GM21390 (cell line): ENCODE measurements around the gene RPUSD3.
"Not testable (repeated sequence)": the region's sequence is repeated elsewhere in the genome, so short reads cannot be mapped to it uniquely, and the experiment has no call there.

ENCODE experiments used
- ATAC-seq: cut with Tn5 transposase; IDR thresholded peaks from one replicate; pipeline ENCODE4 v1.9.1; 2021; ENCODE audit not compliant: unreplicated experiment

The RPUSD3 gene

GRCh38 chr3:9843715-9844438, at the start of gene RPUSD3:
TSS of gene RPUSD3 (minus strand) at chr3:9844008. CDS start at chr3:9843990, 18 bp downstream.
- ATAC-seq = peak; percentile 98

GRCh38 chr3:9891072-9891622, 47.3 kb upstream of the RPUSD3 start:
- ATAC-seq = no peak

- peak; percentile 83 for ATAC-seq
Measured at GRCh38 chr3:9890249-9891071, 46.7 kb upstream of the RPUSD3 start, which contains the start of gene JAGN1. TSS of gene JAGN1 (plus strand) at chr3:9890610. CDS start at chr3:9890723, 113 bp downstream.

GRCh38 chr3:9889405-9889804, 45.6 kb upstream of the RPUSD3 start:
- ATAC-seq = no peak

GRCh38 chr3:9888540-9888939, 44.7 kb upstream of the RPUSD3 start:
- no peak for ATAC-seq

- ATAC-seq = no peak
Measured at GRCh38 chr3:9887480-9887879, 43.7 kb upstream of the RPUSD3 start.

GRCh38 chr3:9886328-9886727, 42.5 kb upstream of the RPUSD3 start:
- ATAC-seq = no peak

GRCh38 chr3:9884555-9885165, 40.9 kb upstream of the RPUSD3 start:
- no peak for ATAC-seq

GRCh38 chr3:9883706-9884554, 40.1 kb upstream of the RPUSD3 start:
- ATAC-seq = no peak

GRCh38 chr3:9881441-9881840, 37.6 kb upstream of the RPUSD3 start:
- no peak for ATAC-seq

GRCh38 chr3:9879830-9880549, 36.2 kb upstream of the RPUSD3 start, which contains the start of gene CIDEC:
TSS of gene CIDEC (minus strand) at chr3:9880253. CDS start at chr3:9878486, 1,767 bp downstream.
- no peak for ATAC-seq

- ATAC-seq = no peak
Measured at GRCh38 chr3:9878700-9879099, 34.9 kb upstream of the RPUSD3 start.

- no peak for ATAC-seq
Measured at GRCh38 chr3:9876991-9877390, 33.2 kb upstream of the RPUSD3 start.

GRCh38 chr3:9876255-9876654, 32.4 kb upstream of the RPUSD3 start:
- not testable (repeated sequence) for ATAC-seq

- ATAC-seq = no peak
Measured at GRCh38 chr3:9875448-9875847, 31.6 kb upstream of the RPUSD3 start.

- not testable (repeated sequence) for ATAC-seq
Measured at GRCh38 chr3:9872067-9872466, 28.3 kb upstream of the RPUSD3 start.

GRCh38 chr3:9870978-9871377, 27.2 kb upstream of the RPUSD3 start:
- ATAC-seq = no peak

- no peak for ATAC-seq
Measured at GRCh38 chr3:9869955-9870354, 26.1 kb upstream of the RPUSD3 start.

GRCh38 chr3:9867106-9867505, 23.3 kb upstream of the RPUSD3 start:
- no peak for ATAC-seq

- ATAC-seq = no peak
Measured at GRCh38 chr3:9866639-9867038, 22.8 kb upstream of the RPUSD3 start.
